Uterus (tissue), 4 donors: ENCODE measurements around the gene TEX53. TPM values are rescaled to one million over a fixed set of nuclear protein-coding genes. Genes with fewer than 3 reads are reported as not detected.

ENCODE experiments used
- DNase-seq, 2 donors: peaks; one replicate each; pipeline ENCODE4 v3.0.0-alpha.2; 2019 to 2020
- H3K27ac ChIP-seq, 2 donors: fragments of 200-600 bp; sonication (generic); 1 replicate in 1 of 2; 2 replicates in 1 of 2; pipeline ENCODE4 v1.5.1; 2016 to 2018
- H3K27me3 ChIP-seq, 2 donors: fragments of 200-600 bp; sonication (generic); one replicate each; pipeline ENCODE4 v1.5.1; 2018 to 2019; ENCODE audit warnings: control low read depth in 1 of 2
- H3K36me3 ChIP-seq, 2 donors: fragments of 200-600 bp; sonication (generic); one replicate each; pipeline ENCODE4 v1.5.1; 2019; ENCODE audit warnings: control low read depth in 1 of 2
- H3K4me1 ChIP-seq, 2 donors: fragments of 200-600 bp; sonication (generic); one replicate each; pipeline ENCODE4 v1.5.1; 2018 to 2019; ENCODE audit warnings: control low read depth in 1 of 2
- H3K4me3 ChIP-seq, 2 donors: fragments of 200-600 bp; sonication (generic); 1 replicate in 1 of 2; 2 replicates in 1 of 2; pipeline ENCODE4 v1.5.1; 2018 to 2019; ENCODE audit warnings: mild to moderate bottlenecking in 1 of 2
- H3K9me3 ChIP-seq, 2 donors: fragments of 200-600 bp; sonication (generic); one replicate each; pipeline ENCODE4 v1.5.1; 2019; ENCODE audit warnings: control low read depth in 1 of 2
- CTCF ChIP-seq, 4 experiments: fragments of 200-600 bp in 2 of 4; fragments of 450-650 bp in 2 of 4; sonication (generic) in 2 of 4; IDR thresholded peaks; one replicate each; pipeline ENCODE4 v1.5.1; 2016 to 2019; ENCODE audit warnings: antibody characterized with exemption in 4 of 4, mild to moderate bottlenecking in 2 of 4, moderate library complexity in 1 of 4
- POLR2A ChIP-seq, 2 donors: fragments of 450-650 bp; IDR thresholded peaks; one replicate each; pipeline ENCODE4 v1.6.1; 2016; ENCODE audit warnings: antibody characterized with exemption in 2 of 2, mild to moderate bottlenecking in 1 of 2, moderate library complexity in 1 of 2
- intact Hi-C: fragments of 100-400 bp; cut with DNase I; formaldehyde crosslinking; loops from one replicate; pipeline ENCODE4 v1.15.1; 2023; ENCODE audit warnings: low total_unique reads
- total RNA-seq, 4 donors: library from RNA; depleted of rRNA in 3 of 4; stranded (reverse); fragments of >200 nt in 3 of 4; gene quantifications; one replicate each; pipeline versions ENCODE4 v1.1.0 to v1.2.4, GENCODE V29; 2014 to 2023
- donor health status: DM: yes; HTN: yes; CAD: no.

Gene TEX53
- total RNA-seq, 4 donors from 2014 or later, result not detected

GRCh38 chr9:114691046-114691955 lies 33.7 kb upstream of the TEX53 start:
- TF ChIP-seq POLR2A (IDR thresholded peaks at IDR 0.05), result no peak
- no peak for TF ChIP-seq CTCF (IDR thresholded peaks at IDR 0.05)
- no peak overlapping the region for H3K4me3 ChIP-seq
- no peaks in the 10 kb centered on the region for H3K9me3 ChIP-seq
- no peaks in the 10 kb centered on the region for H3K4me1 ChIP-seq
- no peak overlapping the region for H3K27ac ChIP-seq
- H3K36me3 ChIP-seq, result no peaks in the 10 kb centered on the region
- DNase-seq, result no peak
- intact Hi-C loops, result no loop called here
- H3K27me3 ChIP-seq, result no peaks in the 10 kb centered on the region

GRCh38 chr9:114690308-114690707 lies 32.7 kb upstream of the TEX53 start:
- H3K27ac ChIP-seq, result no peak overlapping the region
- H3K4me3 ChIP-seq, result no peak overlapping the region
- DNase-seq, result no peak
- TF ChIP-seq CTCF (IDR thresholded peaks at IDR 0.05), result no peak
- TF ChIP-seq POLR2A (IDR thresholded peaks at IDR 0.05), result no peak
- intact Hi-C loops, result no loop called here
- H3K27me3 ChIP-seq, result no peaks in the 10 kb centered on the region
- no peaks in the 10 kb centered on the region for H3K36me3 ChIP-seq
- no peaks in the 10 kb centered on the region for H3K4me1 ChIP-seq
- H3K9me3 ChIP-seq, result no peaks in the 10 kb centered on the region

GRCh38 chr9:114689813-114690212 lies 32.2 kb upstream of the TEX53 start:
- no peak for DNase-seq
- H3K4me3 ChIP-seq, result no peak overlapping the region
- no peaks in the 10 kb centered on the region for H3K9me3 ChIP-seq
- intact Hi-C loops, result no loop called here
- H3K27ac ChIP-seq, result no peak overlapping the region
- TF ChIP-seq CTCF (IDR thresholded peaks at IDR 0.05), result no peak
- TF ChIP-seq POLR2A (IDR thresholded peaks at IDR 0.05), result no peak
- no peaks in the 10 kb centered on the region for H3K36me3 ChIP-seq
- H3K27me3 ChIP-seq, result no peaks in the 10 kb centered on the region
- no peaks in the 10 kb centered on the region for H3K4me1 ChIP-seq

- no peak overlapping the region for H3K27ac ChIP-seq
- no peaks in the 10 kb centered on the region for H3K4me1 ChIP-seq
- intact Hi-C loops, result no loop called here
- no peak for TF ChIP-seq POLR2A (IDR thresholded peaks at IDR 0.05)
- no peak for TF ChIP-seq CTCF (IDR thresholded peaks at IDR 0.05)
- H3K27me3 ChIP-seq, result no peaks in the 10 kb centered on the region
- no peaks in the 10 kb centered on the region for H3K36me3 ChIP-seq
- H3K9me3 ChIP-seq, result no peaks in the 10 kb centered on the region
- DNase-seq, result no peak
- H3K4me3 ChIP-seq, result no peak overlapping the region
Measured at GRCh38 chr9:114688909-114689610, 31.5 kb upstream of the TEX53 start.

GRCh38 chr9:114688379-114688778 lies 30.8 kb upstream of the TEX53 start:
- H3K27me3 ChIP-seq, result no peaks in the 10 kb centered on the region
- TF ChIP-seq CTCF (IDR thresholded peaks at IDR 0.05) (no peak), POLR2A (IDR thresholded peaks at IDR 0.05) (no peak)
- no peak overlapping the region for H3K4me3 ChIP-seq
- H3K4me1 ChIP-seq, result no peaks in the 10 kb centered on the region
- intact Hi-C loops, result no loop called here
- no peaks in the 10 kb centered on the region for H3K9me3 ChIP-seq
- no peak overlapping the region for H3K27ac ChIP-seq
- no peaks in the 10 kb centered on the region for H3K36me3 ChIP-seq
- no peak for DNase-seq
